Posterior vena cava (tissue), 2 donors: ENCODE results near the gene ARHGEF40. TPM values are rescaled to one million over a fixed set of nuclear protein-coding genes. Genes with fewer than 3 reads are reported as not detected.
A peak's percentile ranks its signal among the peaks of the same experiment; 100 is the strongest.

Experiments used
- DNase-seq: peaks from one replicate; pipeline ENCODE4 v3.0.0-alpha.2; 2020; ENCODE audit warnings: low spot score
- intact Hi-C, 2 donors: fragments of 100-400 bp; cut with DNase I; formaldehyde crosslinking; loops; one replicate each; pipeline versions ENCODE4 v1.14.1 to v1.14.2; 2022 to 2023
- total RNA-seq, 2 donors: library from RNA; stranded (reverse); fragmentation: NEBNext Ultra II Directional; extraction: Animal tissue kit (Norgen Biotek cat#: 25700); gene quantifications; one replicate each; pipeline ENCODE4 v1.2.1, GENCODE V29; 2021
- donor health status: DM: yes; HTN: yes; CAD: no.
- donor health status: DM: yes; HTN: yes; CAD: no.

ARHGEF40 gene
- total RNA-seq, 2 donors from 2014 or later, result 41.4 to 48.6 TPM

DNA sequence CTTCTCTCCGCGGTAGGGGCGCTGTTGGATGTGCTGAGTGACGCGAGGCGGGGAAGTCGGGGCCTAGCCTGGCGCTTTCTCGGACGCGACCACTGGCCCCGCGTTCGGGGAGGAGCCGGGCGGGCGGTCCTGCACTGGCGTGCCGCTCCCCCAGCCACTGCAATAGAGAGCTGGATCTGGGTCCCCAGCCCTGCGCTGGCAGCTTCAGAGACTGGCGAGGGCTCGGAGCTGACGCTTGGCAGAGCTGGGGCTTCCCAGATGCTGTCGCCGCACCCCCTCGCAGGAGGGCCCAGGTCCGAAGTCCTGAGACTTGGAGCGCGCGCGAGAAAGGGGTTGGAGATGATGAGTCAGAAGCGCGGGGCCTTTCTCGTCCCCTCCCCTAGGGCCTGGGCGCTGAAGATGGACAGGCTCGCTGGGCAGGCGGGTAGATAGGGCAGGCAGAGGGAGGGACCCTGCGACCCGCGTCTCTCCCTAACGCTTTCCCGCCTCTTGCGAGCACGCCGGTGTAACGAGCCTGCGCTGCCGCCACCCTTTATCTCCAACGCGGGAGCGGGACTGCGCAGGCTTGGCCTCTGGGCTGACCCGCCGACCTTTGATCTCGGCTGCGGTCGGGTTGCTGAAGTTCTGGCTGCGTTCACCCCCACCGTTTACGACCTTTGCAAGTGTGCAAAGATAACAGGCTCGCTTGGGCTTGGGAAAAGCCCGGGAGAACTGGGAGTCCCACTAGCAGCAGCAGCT lies 33.8 kb downstream of the ARHGEF40 start:
- intact Hi-C loops, result no loop called here

DNA sequence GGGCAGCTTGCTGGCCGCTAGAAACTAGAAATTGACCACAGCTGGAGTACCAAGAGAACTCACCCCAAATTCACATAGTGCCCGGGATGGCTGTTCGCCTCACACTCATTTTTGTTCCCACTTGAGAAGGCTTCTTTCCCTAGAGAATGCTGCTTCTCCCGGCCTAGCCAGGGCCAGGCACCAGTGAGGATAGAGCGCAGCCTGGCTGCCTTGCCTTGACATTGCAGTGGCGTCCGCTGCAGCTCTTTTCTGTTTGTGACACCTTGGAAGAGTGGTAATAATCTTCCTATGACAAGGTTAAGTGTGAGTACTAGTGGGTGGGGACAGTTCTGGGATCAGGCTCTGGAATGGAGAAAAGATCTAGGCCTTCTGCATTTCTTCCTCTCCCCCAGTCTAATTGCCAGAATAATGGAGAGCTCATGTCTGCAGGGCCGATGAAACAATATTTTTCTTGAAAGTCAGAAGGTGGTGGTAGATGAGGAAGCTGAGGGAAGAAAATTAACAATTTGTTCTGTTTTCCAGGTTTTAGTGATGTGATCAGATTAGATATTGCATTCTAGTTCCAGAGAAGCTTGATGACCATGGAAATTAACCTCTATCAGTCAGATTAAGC lies 34.5 kb downstream of the ARHGEF40 start:
- peak; percentile 93 for DNase-seq
- intact Hi-C loops, result loop anchor here (5.0 kb wide), 2 partner anchors 32 to 37 kb away; partner anchors contain the start of gene ARHGEF40 (in 1 of the 2)

More for the DNA sequence above, 33.8 kb downstream of the ARHGEF40 start:
- DNase-seq, result peak; percentile 99

DNA sequence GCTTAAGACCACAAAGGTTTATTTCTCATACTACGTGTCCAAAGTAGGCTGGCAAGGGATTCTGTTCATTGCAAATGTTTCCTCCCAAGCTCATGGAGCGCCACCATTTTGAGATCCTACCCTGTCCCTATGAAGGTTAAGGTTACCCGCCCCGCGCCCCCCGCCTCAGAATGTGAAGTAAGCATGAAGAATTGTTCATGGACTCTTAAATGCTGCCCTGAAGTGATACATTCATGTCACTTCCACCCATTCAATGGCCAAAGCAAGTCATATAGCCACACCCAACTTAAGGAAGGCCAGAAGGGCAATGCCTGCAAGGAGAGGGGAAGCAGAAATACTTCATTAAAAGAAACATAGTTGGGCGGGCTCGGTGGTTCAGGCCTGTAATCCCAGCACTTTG lies 35.0 kb downstream of the ARHGEF40 start:
- no peak for DNase-seq
- intact Hi-C loops, result loop anchor here (5.0 kb wide), 2 partner anchors 33 to 38 kb away; partner anchors contain the start of gene ARHGEF40 (in 1 of the 2)

DNA sequence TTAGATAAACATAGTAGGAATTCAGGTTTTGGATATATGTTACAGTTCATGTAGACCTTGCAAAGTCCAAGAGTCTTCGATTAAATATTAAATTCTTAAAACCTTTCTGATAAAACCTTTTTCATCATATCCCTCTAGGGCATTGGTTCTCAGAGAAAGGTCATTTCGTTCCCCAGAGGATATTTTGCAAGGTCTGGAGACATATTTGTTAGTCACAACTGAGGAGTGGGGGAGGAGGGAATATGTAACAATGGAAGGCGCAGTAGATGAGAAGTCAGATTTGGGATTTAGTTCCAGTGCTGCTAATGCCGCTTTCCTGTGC lies 36.0 kb downstream of the ARHGEF40 start:
- intact Hi-C loops, result loop anchor here (5.0 kb wide), 2 partner anchors 34 to 39 kb away; partner anchors contain the start of gene ARHGEF40 (in 1 of the 2)
- no peak for DNase-seq

DNA sequence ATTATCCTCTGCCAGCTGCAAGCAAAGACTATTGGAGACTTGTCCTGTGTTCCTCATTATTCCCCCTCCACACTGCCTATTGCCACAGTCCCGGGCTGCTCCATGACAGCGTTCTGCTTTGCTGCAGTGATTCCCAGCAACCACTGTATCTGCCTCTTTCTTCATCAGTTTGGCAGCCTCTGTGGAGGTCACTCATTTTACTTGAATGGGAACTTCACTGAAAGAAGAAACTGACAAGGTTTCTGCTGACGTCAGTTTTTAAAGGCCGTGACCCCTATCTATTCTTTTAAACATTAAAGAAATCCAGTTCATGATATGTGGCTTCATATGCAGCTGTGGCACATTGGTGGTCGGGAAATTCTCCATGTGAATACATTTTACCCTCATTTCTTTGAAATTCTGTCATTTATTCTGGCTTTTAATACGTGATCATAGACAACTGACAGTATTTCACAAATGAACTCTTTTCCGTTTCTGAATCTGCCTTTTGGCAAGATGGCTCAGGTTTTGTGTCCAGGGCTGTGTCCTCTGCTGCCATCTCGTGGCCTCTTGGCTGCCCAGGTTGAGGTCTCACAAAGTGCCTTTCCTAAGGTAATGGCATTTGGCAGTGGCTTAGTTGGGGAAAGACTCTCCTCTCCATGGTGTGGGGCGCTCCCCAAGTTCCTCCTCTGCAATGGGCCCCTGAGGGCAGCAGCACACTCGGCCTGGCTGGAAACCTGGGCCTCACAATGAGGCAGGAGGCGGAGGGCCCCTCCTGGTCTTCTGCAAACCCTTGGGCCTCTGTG lies 36.6 kb downstream of the ARHGEF40 start:
- DNase-seq, result peak; percentile 91
- intact Hi-C loops, result loop anchor here (5.0 kb wide), 2 partner anchors 34 to 39 kb away; partner anchors contain the start of gene ARHGEF40 (in 1 of the 2)

DNA sequence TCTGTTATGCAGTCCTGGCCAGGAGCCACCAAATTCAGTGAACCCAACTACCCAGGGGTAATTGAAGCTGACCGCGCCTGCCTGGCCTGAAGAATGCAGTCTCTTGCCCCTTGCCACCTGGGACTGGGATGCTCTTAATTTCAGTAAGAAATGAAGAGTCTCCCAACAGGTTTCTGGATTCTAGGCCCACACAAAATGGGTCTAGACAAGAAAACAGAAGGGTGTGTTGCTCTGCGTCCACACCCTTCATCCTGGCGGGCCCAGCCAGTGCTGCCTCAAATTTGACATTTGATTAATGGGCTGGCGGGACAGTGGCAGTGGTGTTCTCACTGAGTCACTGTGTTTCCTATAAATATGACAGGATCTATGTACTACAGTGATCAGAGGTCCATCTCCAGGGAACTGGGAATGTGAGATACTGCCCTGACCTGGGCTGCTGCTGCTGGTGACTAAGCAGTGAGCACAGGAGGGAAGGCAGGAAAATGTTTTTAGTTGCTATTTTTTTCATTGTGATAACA lies 37.2 kb downstream of the ARHGEF40 start:
- intact Hi-C loops, result loop anchor here (5.0 kb wide), 2 partner anchors 35 to 40 kb away; partner anchors contain the start of gene ARHGEF40 (in 1 of the 2)
- DNase-seq, result peak; percentile 85

DNA sequence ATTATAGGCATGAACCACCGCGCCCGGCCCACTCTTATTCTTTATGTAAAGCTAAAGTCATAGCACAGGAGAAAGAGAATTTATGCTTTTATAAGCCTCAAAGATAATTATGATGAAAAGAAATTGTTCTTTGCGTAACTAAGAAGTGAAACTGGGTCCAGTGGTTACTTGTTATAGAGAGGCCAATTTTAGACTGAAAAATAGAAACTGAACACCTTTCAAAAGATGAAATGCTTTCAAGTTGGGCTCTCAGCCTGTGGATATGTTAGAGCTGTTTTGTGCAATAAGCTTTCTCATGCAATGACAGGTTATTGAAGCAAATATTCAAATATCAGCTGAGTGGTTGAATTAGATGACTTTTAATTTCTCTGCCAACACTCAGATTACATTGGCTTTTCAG lies 38.7 kb downstream of the ARHGEF40 start:
- no peak for DNase-seq

DNA sequence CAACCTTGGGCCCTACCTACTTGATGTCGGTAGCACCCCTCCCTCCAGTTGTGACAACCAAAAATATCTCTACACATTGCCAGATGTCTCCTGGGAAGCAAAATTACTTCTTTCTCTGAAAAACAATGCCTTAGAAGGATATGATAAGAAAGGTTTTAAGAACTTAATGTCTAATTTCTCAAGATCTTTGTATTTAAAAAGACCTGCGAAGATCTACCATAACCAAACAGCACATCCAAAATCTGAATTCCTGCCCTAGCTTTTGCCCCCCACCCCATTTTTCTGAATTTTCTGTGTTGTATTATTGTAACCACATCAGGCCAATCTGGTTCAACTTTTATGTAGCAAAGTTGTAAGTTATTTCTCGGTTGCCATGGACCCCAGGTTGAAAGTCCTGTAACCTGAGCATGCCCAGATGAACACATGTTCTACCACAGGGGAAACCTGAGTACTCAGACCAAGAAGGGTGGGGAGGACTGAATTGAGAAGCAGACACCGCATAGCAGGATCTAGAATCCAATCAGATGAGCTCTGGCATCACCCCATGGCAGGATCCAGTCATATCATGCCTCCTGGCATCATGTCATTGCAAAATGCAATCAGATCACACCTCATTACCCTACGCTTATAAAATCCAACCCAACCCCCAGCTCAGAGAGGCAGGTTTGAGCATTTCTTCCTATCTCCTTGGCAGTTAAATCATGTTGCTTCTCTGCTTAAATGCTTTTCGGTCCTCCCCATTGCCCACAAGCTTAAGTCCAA lies 39.5 kb downstream of the ARHGEF40 start:
- intact Hi-C loops, result loop anchor here (5.0 kb wide), 2 partner anchors 37 to 42 kb away; partner anchors contain the start of gene ARHGEF40 (in 1 of the 2)
- no peak for DNase-seq

More for the DNA sequence above, 38.7 kb downstream of the ARHGEF40 start:
- intact Hi-C loops, result loop anchor here (5.0 kb wide), 2 partner anchors 36 to 41 kb away; partner anchors contain the start of gene ARHGEF40 (in 1 of the 2)

DNA sequence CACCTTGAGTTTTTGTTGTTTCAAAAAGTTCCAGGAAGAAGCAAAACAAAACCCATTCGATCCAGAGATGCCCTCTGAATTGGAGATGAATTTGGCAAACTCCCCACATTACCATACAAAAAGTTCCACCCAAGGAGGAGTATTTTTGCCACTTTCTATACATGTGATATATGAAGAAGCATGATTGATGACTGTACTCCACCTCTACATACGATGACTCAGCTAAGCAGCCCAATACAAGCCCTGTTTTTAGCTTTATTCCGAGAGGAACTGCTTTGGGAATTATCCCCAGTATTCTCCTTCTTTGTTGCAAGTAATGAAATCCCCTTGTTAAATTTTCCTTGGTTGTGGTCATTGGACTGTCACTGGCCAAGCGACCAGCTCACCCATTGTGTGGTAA lies 42.2 kb downstream of the ARHGEF40 start:
- intact Hi-C loops, result no loop called here
- no peak for DNase-seq

DNA sequence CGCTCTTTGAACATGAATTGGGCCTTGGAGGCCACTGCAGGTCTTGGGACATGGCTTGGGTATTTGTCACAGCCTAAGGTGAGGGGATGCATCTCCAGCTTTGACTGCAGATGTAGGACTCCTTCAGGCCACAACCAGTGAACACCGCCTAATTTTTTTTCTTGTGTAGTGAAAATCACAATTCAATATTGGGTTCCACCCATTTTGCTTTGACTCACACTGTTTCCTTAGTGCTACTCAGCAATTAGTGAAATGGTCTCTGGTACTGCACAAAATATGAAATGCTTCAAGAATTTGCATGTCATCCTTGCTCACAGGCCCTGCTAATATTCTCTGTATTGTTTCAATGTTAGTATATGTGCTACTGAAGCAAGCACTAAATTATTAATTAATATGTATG lies 43.3 kb downstream of the ARHGEF40 start:
- intact Hi-C loops, result no loop called here
- no peak for DNase-seq

DNA sequence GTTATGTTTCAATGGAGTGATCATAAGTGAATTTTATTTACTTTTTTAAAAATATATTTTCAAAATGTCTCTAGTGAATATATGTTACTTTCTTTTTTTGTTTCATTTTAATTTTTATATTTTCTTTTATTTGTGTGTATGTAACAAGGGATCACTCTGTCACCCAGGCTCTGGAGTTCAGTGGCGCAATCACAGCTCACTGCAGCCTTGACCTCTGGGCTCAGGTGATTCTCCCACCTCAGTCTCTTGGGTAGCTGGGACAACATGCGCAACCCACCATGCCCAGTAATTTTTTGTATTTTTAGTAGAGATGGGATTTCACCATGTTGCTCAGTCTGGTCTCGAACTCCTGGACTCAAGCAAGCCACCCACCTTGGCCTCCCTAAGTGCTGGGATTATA lies 48.8 kb downstream of the ARHGEF40 start:
- no peak for DNase-seq
- intact Hi-C loops, result no loop called here

DNA sequence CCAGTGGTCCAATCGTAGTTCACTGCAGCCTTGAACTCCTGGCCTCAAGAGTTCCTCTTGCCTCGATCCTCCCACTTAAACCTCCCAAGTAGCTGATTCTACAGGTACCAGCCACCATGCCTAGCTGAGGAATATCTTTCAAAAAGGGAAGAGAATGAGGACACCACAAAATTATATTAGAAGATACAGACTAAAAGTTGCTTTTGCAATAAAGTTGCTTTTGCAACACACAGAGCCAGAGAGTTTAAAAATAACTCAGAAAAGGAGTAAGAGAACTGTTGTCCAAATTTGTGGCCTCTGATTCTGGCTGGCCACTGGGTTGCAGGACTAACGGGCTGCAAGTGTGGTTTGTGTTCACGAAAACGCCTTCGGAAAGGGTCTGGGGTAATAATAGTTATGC lies 50.6 kb downstream of the ARHGEF40 start:
- no peak for DNase-seq
- intact Hi-C loops, result no loop called here

DNA sequence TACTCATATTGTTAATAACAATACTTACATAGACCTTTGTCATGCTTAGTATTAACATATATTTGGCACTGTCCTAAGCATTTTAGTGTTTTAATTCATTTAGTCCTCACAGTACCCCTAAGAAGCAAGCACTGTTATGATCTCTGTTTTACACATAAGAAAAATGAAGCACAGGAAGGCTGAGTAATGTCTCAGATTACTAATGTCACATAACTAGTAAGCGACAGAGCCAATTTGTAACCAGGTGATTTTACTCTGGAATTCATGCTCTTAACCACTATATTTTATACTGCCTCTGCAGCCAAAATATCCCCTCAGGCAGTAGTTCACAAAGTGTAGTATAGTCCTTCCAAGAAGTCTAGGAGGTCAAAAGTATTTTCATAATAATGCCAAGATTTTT lies 51.0 kb downstream of the ARHGEF40 start:
- no peak for DNase-seq
- intact Hi-C loops, result no loop called here

DNA sequence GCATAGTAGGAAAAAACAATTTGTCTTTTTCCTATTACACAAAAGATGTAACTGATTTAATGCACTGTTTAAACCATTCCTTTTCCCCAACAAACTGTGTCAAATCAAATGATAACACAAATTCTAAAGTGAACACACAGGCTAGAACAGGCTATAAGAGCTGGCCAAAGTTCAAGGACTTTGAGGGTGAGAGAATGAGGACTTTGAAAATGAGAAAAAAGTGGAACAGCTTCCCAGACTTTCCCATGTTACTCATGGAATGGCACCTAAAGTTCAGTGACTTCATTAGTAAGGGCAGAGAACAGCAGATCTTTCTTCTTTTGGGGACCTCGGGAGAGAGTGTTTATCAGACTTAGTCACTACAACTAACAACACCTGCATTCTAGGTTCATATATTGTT lies 53.3 kb downstream of the ARHGEF40 start:
- DNase-seq, result no peak
- intact Hi-C loops, result no loop called here

DNA sequence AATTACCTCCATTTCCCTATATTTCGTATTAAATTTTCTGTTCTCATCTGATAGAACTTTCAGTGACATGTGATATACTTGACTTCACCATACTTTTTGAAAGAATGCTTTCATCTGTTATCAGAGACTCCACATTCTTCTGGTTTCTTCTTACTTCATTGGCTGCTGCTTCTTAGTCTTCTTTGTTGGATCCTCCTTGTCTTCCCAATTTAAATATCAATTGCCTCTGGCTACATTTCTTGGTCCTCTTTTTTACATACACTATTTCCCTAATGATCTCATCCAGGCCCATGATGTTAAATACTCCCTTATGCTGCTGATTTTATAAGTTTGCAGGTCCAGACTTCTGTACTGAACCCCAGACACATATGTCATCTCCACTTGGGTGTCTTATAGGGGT lies 63.8 kb downstream of the ARHGEF40 start:
- intact Hi-C loops, result no loop called here
- DNase-seq, result no peak

DNA sequence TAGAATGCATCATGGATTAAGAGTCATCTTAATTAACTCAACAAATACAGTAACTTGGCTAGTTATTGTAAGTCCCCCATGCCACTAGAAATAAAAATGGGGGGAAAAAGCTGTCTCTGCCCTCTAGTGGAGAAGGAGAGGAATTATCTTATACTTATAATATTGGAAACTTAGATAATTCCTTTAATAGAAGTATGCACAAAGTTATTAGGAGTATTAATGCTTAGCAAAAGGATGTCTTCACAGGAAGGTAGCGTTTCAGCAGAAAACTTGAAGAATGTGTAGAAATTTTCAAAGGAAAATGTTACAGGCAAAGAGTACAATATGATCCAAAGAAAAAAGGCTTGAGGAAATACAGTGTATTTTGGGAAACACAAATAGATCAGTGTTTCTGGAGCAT lies 65.9 kb downstream of the ARHGEF40 start:
- intact Hi-C loops, result no loop called here
- DNase-seq, result no peak
